SK-N-SH treated with all-trans-retinoic acid at 6 μM for 48 hours (cell line): ENCODE measurements around the gene GRM3.

Experiments
- RARB ChIP-seq: fragments of 250-450 bp; sonication (Bioruptor Pico); IDR thresholded peaks from 2 replicates; pipeline ENCODE4 v1.8.0; 2021; ENCODE audit warnings: mild to moderate bottlenecking, moderate library complexity
- ZC3H10 ChIP-seq: fragments of 250-450 bp; sonication (Bioruptor Pico); IDR thresholded peaks from 2 replicates; pipeline ENCODE4 v1.5.1; 2021; ENCODE audit warnings: mild to moderate bottlenecking, moderate library complexity
- ZFP3 ChIP-seq: fragments of 250-450 bp; sonication (Bioruptor Pico); IDR thresholded peaks from 2 replicates; pipeline ENCODE4 v1.5.0; 2020; ENCODE audit warnings: mild to moderate bottlenecking, moderate library complexity
- ZFP30 ChIP-seq: fragments of 450-650 bp; formaldehyde crosslinking; IDR thresholded peaks from 2 replicates; pipeline ENCODE4 v1.5.0; 2022; ENCODE audit warnings: mild to moderate bottlenecking, moderate library complexity
- ZNF8 ChIP-seq: fragments of 450-650 bp; formaldehyde crosslinking; IDR thresholded peaks from 2 replicates; pipeline ENCODE4 v1.5.0; 2020; ENCODE audit warnings: mild to moderate bottlenecking, moderate library complexity
- TF ChIP-seq, protein P1 (sequence below): fragments of 250-450 bp; sonication (Bioruptor Pico); IDR thresholded peaks from 2 replicates; pipeline ENCODE4 v1.8.0; 2020; ENCODE audit warnings: mild to moderate bottlenecking, moderate library complexity, borderline replicate concordance

DNA sequence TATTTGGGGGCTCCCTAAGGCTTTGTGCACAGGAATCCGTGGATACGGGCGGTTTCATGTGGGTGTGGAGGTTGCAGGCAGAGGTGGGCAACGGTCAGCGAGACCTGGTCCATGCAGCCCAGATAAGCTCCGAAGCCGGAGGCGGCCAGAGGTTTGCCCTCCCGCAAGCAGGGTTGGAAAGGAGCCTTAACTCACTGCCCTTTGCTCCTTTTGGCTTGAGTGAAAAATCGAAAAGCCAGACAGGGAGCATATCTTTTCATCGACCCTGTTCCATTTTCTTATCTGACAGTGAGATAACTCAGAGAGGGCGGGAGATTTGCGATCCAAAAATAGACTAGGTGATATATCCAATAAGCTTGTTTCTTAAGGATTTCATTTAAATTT, 1.5 kb downstream of the GRM3 start:
- TF ChIP-seq ZNF8 (CRISPR knock-in tag) (no peak), RARB (CRISPR knock-in tag) (no peak), ZFP3 (CRISPR knock-in tag) (no peak), ZC3H10 (CRISPR knock-in tag) (no peak), ZFP30 (no peak)
- TF ChIP-seq, protein P1, sequence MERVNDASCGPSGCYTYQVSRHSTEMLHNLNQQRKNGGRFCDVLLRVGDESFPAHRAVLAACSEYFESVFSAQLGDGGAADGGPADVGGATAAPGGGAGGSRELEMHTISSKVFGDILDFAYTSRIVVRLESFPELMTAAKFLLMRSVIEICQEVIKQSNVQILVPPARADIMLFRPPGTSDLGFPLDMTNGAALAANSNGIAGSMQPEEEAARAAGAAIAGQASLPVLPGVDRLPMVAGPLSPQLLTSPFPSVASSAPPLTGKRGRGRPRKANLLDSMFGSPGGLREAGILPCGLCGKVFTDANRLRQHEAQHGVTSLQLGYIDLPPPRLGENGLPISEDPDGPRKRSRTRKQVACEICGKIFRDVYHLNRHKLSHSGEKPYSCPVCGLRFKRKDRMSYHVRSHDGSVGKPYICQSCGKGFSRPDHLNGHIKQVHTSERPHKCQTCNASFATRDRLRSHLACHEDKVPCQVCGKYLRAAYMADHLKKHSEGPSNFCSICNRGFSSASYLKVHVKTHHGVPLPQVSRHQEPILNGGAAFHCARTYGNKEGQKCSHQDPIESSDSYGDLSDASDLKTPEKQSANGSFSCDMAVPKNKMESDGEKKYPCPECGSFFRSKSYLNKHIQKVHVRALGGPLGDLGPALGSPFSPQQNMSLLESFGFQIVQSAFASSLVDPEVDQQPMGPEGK: no peak
